Tibial nerve (tissue), 4 donors: Measurements from ENCODE around the gene DAP3.
"Not testable (repeated sequence)": the region's sequence is repeated elsewhere in the genome, so short reads cannot be mapped to it uniquely, and the experiment has no call there.

Source experiments
- EP300 ChIP-seq, 2 donors: sonication (generic); formaldehyde crosslinking; IDR thresholded peaks; one replicate each; pipeline ENCODE4 v1.6.1; 2017; ENCODE audit warnings: antibody characterized with exemption in 2 of 2, mild to moderate bottlenecking in 1 of 2
- POLR2A ChIP-seq, 2 donors: fragments of 450-650 bp; IDR thresholded peaks; one replicate each; pipeline ENCODE4 v1.6.1; 2017; ENCODE audit warnings: antibody characterized with exemption in 2 of 2, mild to moderate bottlenecking in 2 of 2, moderate library complexity in 2 of 2
- TF ChIP-seq, protein P1 (sequence below), 5 experiments: fragments of 200-600 bp in 3 of 5; fragments of 450-650 bp in 2 of 5; sonication (generic) in 3 of 5; IDR thresholded peaks; one replicate each; pipeline ENCODE4 v1.5.1; 2016 to 2019; ENCODE audit warnings: antibody characterized with exemption in 5 of 5, mild to moderate bottlenecking in 3 of 5, moderate library complexity in 2 of 5

DNA sequence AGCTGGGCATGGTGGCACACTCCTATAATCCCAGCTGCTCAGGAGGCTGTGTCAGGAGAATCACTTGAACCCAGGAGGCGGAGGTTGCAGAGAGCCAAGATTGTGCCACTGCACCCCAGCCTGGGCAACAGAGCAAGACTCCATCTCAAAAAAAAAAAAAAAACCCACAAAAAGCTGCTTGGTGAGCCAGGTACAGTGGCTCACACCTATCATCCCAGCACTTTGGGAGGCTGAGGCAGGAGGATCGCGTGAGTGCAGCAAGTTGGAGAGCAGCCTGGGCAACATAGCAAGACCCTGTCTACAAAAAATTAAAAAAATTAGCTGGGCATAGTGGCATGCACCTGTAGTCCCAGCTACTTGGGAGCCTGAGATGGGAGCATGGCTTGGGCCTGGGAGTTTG is 26.2 kb downstream of the DAP3 start:
- TF ChIP-seq, protein P1, sequence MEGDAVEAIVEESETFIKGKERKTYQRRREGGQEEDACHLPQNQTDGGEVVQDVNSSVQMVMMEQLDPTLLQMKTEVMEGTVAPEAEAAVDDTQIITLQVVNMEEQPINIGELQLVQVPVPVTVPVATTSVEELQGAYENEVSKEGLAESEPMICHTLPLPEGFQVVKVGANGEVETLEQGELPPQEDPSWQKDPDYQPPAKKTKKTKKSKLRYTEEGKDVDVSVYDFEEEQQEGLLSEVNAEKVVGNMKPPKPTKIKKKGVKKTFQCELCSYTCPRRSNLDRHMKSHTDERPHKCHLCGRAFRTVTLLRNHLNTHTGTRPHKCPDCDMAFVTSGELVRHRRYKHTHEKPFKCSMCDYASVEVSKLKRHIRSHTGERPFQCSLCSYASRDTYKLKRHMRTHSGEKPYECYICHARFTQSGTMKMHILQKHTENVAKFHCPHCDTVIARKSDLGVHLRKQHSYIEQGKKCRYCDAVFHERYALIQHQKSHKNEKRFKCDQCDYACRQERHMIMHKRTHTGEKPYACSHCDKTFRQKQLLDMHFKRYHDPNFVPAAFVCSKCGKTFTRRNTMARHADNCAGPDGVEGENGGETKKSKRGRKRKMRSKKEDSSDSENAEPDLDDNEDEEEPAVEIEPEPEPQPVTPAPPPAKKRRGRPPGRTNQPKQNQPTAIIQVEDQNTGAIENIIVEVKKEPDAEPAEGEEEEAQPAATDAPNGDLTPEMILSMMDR (IDR thresholded peaks at IDR 0.05) = not testable (repeated sequence)
- not testable (repeated sequence) for TF ChIP-seq POLR2A, EP300 (IDR thresholded peaks at IDR 0.05)
